ENCODE measurements around the gene CACNA2D4. TPM values are rescaled to one million over a fixed set of nuclear protein-coding genes. Genes with fewer than 3 reads are reported as not detected.

CACNA2D4 gene
- total RNA-seq, 4 donors from 2014 or later: 0.84 to 3.8 (median 3.4) TPM

- no peaks in the 10 kb centered on the region for H3K36me3 ChIP-seq
- 94% methylated on average over 23 of the region's 26 CpGs for WGBS
- TF ChIP-seq EP300 (IDR thresholded peaks at IDR 0.05) (no peak), POLR2A (IDR thresholded peaks at IDR 0.05; ENCODE audit: low read depth) (no peak), POLR2AphosphoS5 (IDR thresholded peaks at IDR 0.05) (no peak), CTCF (IDR thresholded peaks at IDR 0.05) (no peak)
- intact Hi-C loops (cut with DNase I): no loop called here
- H3K4me3 ChIP-seq: no peak overlapping the region
- H3K27ac ChIP-seq (replicated peaks in 1 of 4): peak overlapping the region in 2 of 4 donors; percentile 9 to 14
- DNase-seq (ENCODE audit: extremely low spot score): peak; percentile 77
- peaks cover 37 to 57% (median 47%) of the 10 kb centered on the region in 4 donors for H3K4me1 ChIP-seq
- H3K9me3 ChIP-seq: no peaks in the 10 kb centered on the region
- no peaks in the 10 kb centered on the region for H3K27me3 ChIP-seq
Observed at GRCh38 chr12:1793426-1794210, 124.8 kb downstream of the CACNA2D4 start.

- 80% methylated on average over 6 of the region's 6 CpGs for WGBS
- TF ChIP-seq CTCF (IDR thresholded peaks at IDR 0.05): no peak
- TF ChIP-seq POLR2AphosphoS5 (IDR thresholded peaks at IDR 0.05): no peak
- no peak for TF ChIP-seq POLR2A (IDR thresholded peaks at IDR 0.05; ENCODE audit: low read depth)
- TF ChIP-seq EP300 (IDR thresholded peaks at IDR 0.05): no peak
- peaks cover 32 to 57% (median 42%) of the 10 kb centered on the region in 4 donors for H3K4me1 ChIP-seq
Observed at GRCh38 chr12:1792406-1792805, 126.0 kb downstream of the CACNA2D4 start.

GRCh38 chr12:1791104-1791841, 127.2 kb downstream of the CACNA2D4 start:
- WGBS: 37% methylated on average over 10 of the region's 10 CpGs
- H3K36me3 ChIP-seq: peaks cover 4 to 22% (median 12%) of the 10 kb centered on the region in 4 donors
- H3K4me1 ChIP-seq: peaks cover 27 to 46% (median 31%) of the 10 kb centered on the region in 4 donors
- no peaks in the 10 kb centered on the region for H3K27me3 ChIP-seq
- peak; percentile 93 for DNase-seq (ENCODE audit: extremely low spot score)
- H3K9me3 ChIP-seq: no peaks in the 10 kb centered on the region
- intact Hi-C loops (cut with DNase I): loop anchor here (1.0 kb wide), 1 partner anchor 139 kb away; no protein-coding TSS in a partner anchor
- H3K4me3 ChIP-seq: no peak overlapping the region
- TF ChIP-seq EP300 (IDR thresholded peaks at IDR 0.05) (no peak), CTCF (IDR thresholded peaks at IDR 0.05) (peak; percentile 79 to 92 (median 80)), POLR2A (IDR thresholded peaks at IDR 0.05; ENCODE audit: low read depth) (no peak), POLR2AphosphoS5 (IDR thresholded peaks at IDR 0.05) (peak; percentile 36 to 48)
- peak overlapping the region in 1 of 4 donors; percentile 19 for H3K27ac ChIP-seq (replicated peaks in 1 of 4)

More at GRCh38 chr12:1792406-1792805, 126.0 kb downstream of the CACNA2D4 start:
- no peak overlapping the region for H3K4me3 ChIP-seq
- no peak overlapping the region for H3K27ac ChIP-seq (replicated peaks in 1 of 4)
- H3K9me3 ChIP-seq: no peaks in the 10 kb centered on the region
- H3K27me3 ChIP-seq: no peaks in the 10 kb centered on the region
- peak; percentile 37 for DNase-seq (ENCODE audit: extremely low spot score)
- H3K36me3 ChIP-seq: peaks cover 0 to 11% (median 2%) of the 10 kb centered on the region in 4 donors
- intact Hi-C loops (cut with DNase I): no loop called here

- DNase-seq (ENCODE audit: extremely low spot score): peak; percentile 47
- Histone ChIP-seq H3K9me3 (no peaks in the 10 kb centered on the region), H3K27ac (replicated peaks in 1 of 4) (peak overlapping the region in 1 of 4 donors; percentile 11), H3K4me1 (peaks cover 21 to 37% (median 23%) of the 10 kb centered on the region in 4 donors), H3K36me3 (peaks cover 12 to 30% (median 20%) of the 10 kb centered on the region in 4 donors), H3K27me3 (no peaks in the 10 kb centered on the region), H3K4me3 (no peak overlapping the region)
- TF ChIP-seq EP300 (IDR thresholded peaks at IDR 0.05) (no peak), POLR2A (IDR thresholded peaks at IDR 0.05; ENCODE audit: low read depth) (no peak), POLR2AphosphoS5 (IDR thresholded peaks at IDR 0.05) (no peak), CTCF (IDR thresholded peaks at IDR 0.05) (no peak)
- 86% methylated on average over 7 of the region's 7 CpGs for WGBS
- intact Hi-C loops (cut with DNase I): no loop called here
Observed at GRCh38 chr12:1790444-1790843, 128.0 kb downstream of the CACNA2D4 start.

Data from esophagus muscularis mucosa (tissue), 4 donors.